Measurements from ENCODE around the gene DUSP18.
"Not testable (repeated sequence)": the region's sequence is repeated elsewhere in the genome, so short reads cannot be mapped to it uniquely, and the experiment has no call there.

Gene DUSP18

GRCh38 chr22:30640839-30641430 is 26.7 kb downstream of the DUSP18 start:
- no peak for DNase-seq

- DNase-seq = no peak
Measured at GRCh38 chr22:30640361-30640760, 27.3 kb downstream of the DUSP18 start.

- no peak for DNase-seq
Measured at GRCh38 chr22:30637701-30638114, 30.0 kb downstream of the DUSP18 start.

- DNase-seq = peak in 18 of 56 donors; percentile 10 to 63 (median 37)
Measured at GRCh38 chr22:30636226-30637077, 31.2 kb downstream of the DUSP18 start.

- peak; percentile 47 to 98 (median 92) for DNase-seq
Measured at GRCh38 chr22:30635273-30636225, 32.1 kb downstream of the DUSP18 start, which contains the start of gene SLC35E4. TSS of gene SLC35E4 (plus strand) at chr22:30635781. CDS start at chr22:30636451, 670 bp downstream.

- DNase-seq = peak; percentile 31 to 92 (median 77)
Measured at GRCh38 chr22:30634471-30635233, 33.0 kb downstream of the DUSP18 start.

GRCh38 chr22:30631469-30631868 is 36.2 kb downstream of the DUSP18 start:
- DNase-seq = not testable (repeated sequence)

- DNase-seq = peak in 24 of 56 donors; percentile 8 to 83 (median 32)
Measured at GRCh38 chr22:30628491-30628890, 39.2 kb downstream of the DUSP18 start.

- DNase-seq = no peak
Measured at GRCh38 chr22:30627471-30627870, 40.2 kb downstream of the DUSP18 start.

GRCh38 chr22:30626413-30626812 is 41.3 kb downstream of the DUSP18 start:
- DNase-seq = no peak

- not testable (repeated sequence) for DNase-seq
Measured at GRCh38 chr22:30619909-30620308, 47.8 kb downstream of the DUSP18 start.

- no peak for DNase-seq
Measured at GRCh38 chr22:30617819-30618218, 49.9 kb downstream of the DUSP18 start.

- DNase-seq = no peak
Measured at GRCh38 chr22:30615543-30615954, 52.1 kb downstream of the DUSP18 start.

- DNase-seq = no peak
Measured at GRCh38 chr22:30614879-30615278, 52.8 kb downstream of the DUSP18 start.

- no peak for DNase-seq
Measured at GRCh38 chr22:30614268-30614667, 53.4 kb downstream of the DUSP18 start.

GRCh38 chr22:30612789-30613188 is 54.9 kb downstream of the DUSP18 start:
- no peak for DNase-seq
